Stimulated activated CD4-positive, alpha-beta T cell treated with anti-CD3 and anti-CD28 coated beads, Interleukin-12 subunit alpha, Interleukin-12 subunit beta, amount 100 ng/mL, for 4 hours (primary cell): ENCODE measurements around the gene IL34.
"Not testable (repeated sequence)": the region's sequence is repeated elsewhere in the genome, so short reads cannot be mapped to it uniquely, and the experiment has no call there.

ENCODE experiments used
- DNase-seq: peaks from one replicate; pipeline ENCODE4 v3.0.0-alpha.2; 2020

The IL34 gene

GRCh38 chr16:70659953-70660671, 13.8 kb downstream of the IL34 start:
- no peak for DNase-seq

GRCh38 chr16:70660672-70661350, 14.5 kb downstream of the IL34 start:
- DNase-seq: no peak

- no peak for DNase-seq
Measured at GRCh38 chr16:70661534-70661917, 15.2 kb downstream of the IL34 start.

GRCh38 chr16:70661918-70662641, 15.7 kb downstream of the IL34 start:
- DNase-seq: no peak

- no peak for DNase-seq
Measured at GRCh38 chr16:70662991-70663523, 16.7 kb downstream of the IL34 start.

- DNase-seq: no peak
Measured at GRCh38 chr16:70663524-70664324, 17.4 kb downstream of the IL34 start.

- no peak for DNase-seq
Measured at GRCh38 chr16:70664325-70665112, 18.2 kb downstream of the IL34 start.

GRCh38 chr16:70665113-70665694, 18.8 kb downstream of the IL34 start:
- DNase-seq: no peak

- DNase-seq: no peak
Measured at GRCh38 chr16:70665806-70666735, 19.7 kb downstream of the IL34 start.

GRCh38 chr16:70670175-70670574, 23.8 kb downstream of the IL34 start:
- DNase-seq: no peak

- not testable (repeated sequence) for DNase-seq
Measured at GRCh38 chr16:70670938-70671337, 24.6 kb downstream of the IL34 start.

- no peak for DNase-seq
Measured at GRCh38 chr16:70674221-70675014, 28.1 kb downstream of the IL34 start.

GRCh38 chr16:70675851-70676513, 29.6 kb downstream of the IL34 start:
- DNase-seq: no peak

- no peak for DNase-seq
Measured at GRCh38 chr16:70676675-70677498, 30.5 kb downstream of the IL34 start.

- no peak for DNase-seq
Measured at GRCh38 chr16:70677499-70678120, 31.3 kb downstream of the IL34 start.

- no peak for DNase-seq
Measured at GRCh38 chr16:70678121-70678897, 31.9 kb downstream of the IL34 start.
